Activated T-helper 1 cell treated with anti-CD3 and anti-CD28 coated beads, Interleukin-12 subunit alpha, Interleukin-12 subunit beta, Interleukin-2, Interleukin-4 antibody, amounts not matched to agents 30 ng/mL and 10 ng/mL and 1 ng/mL, durations not matched to agents 14 hours and 24 hours and 36 hours (primary cell): ENCODE results near the gene SPDYE8. TPM values are rescaled to one million over a fixed set of nuclear protein-coding genes. Genes with fewer than 3 reads are reported as not detected.
"Not testable (repeated sequence)": the region's sequence is repeated elsewhere in the genome, so short reads cannot be mapped to it uniquely, and the experiment has no call there.

Source experiments
- DNase-seq: peaks from one replicate; pipeline ENCODE4 v3.0.0; 2021; ENCODE audit warnings: low spot score
- H3K27ac Mint-ChIP-seq: one replicate; pipeline ENCODE4 v1.8.0; 2021; ENCODE audit warnings: mild to moderate bottlenecking, mixed read lengths
- H3K27me3 Mint-ChIP-seq: one replicate; pipeline ENCODE4 v1.8.0; 2022; ENCODE audit warnings: mild to moderate bottlenecking, moderate library complexity, mixed read lengths; ENCODE audit not compliant: insufficient read depth
- H3K36me3 Mint-ChIP-seq: one replicate; pipeline ENCODE4 v1.8.0; 2021; ENCODE audit warnings: low read depth, mixed read lengths
- H3K4me1 Mint-ChIP-seq: one replicate; pipeline ENCODE4 v1.8.0; 2021; ENCODE audit warnings: low read depth, mixed read lengths
- H3K4me3 Mint-ChIP-seq: one replicate; pipeline ENCODE4 v1.8.0; 2021; ENCODE audit warnings: mild to moderate bottlenecking, moderate library complexity, mixed read lengths
- H3K9me3 Mint-ChIP-seq: one replicate; pipeline ENCODE4 v1.8.0; 2021; ENCODE audit warnings: mixed read lengths
- intact Hi-C: fragments of 100-400 bp; cut with micrococcal nuclease; formaldehyde crosslinking; loops from one replicate; pipeline ENCODE4 v1.15.1; 2024
- total RNA-seq: library from RNA; stranded (reverse); gene quantifications from 2 replicates; pipeline ENCODE4 v1.2.3, GENCODE V29; 2022

Gene SPDYE8
- not detected in 2 replicates for total RNA-seq

- DNase-seq, H3K4me3 Mint-ChIP-seq, intact Hi-C loops, H3K4me1 Mint-ChIP-seq, H3K27me3 Mint-ChIP-seq, H3K36me3 Mint-ChIP-seq, H3K9me3 Mint-ChIP-seq, H3K27ac Mint-ChIP-seq: not testable (repeated sequence)
Observed at GRCh38 chr7:73029666-73030065, at the start of gene SPDYE8. Gene SPDYE8, minus strand, starts transcription at chr7:73029766. Its CDS starts 1,800 bp downstream, at chr7:73027966.

GRCh38 chr7:73057811-73058210 lies 28.2 kb upstream of the SPDYE8 start, which contains the start of gene SPDYE11:
Gene SPDYE11, minus strand, starts transcription at chr7:73057911. Its CDS starts 1,800 bp downstream, at chr7:73056111.
- H3K4me3 Mint-ChIP-seq, H3K9me3 Mint-ChIP-seq, H3K27me3 Mint-ChIP-seq, intact Hi-C loops, H3K4me1 Mint-ChIP-seq, H3K36me3 Mint-ChIP-seq, DNase-seq, H3K27ac Mint-ChIP-seq: not testable (repeated sequence)

- H3K4me1 Mint-ChIP-seq, intact Hi-C loops, H3K27me3 Mint-ChIP-seq, H3K36me3 Mint-ChIP-seq, H3K27ac Mint-ChIP-seq, H3K9me3 Mint-ChIP-seq, DNase-seq: not testable (repeated sequence)
- peak overlapping the region; percentile 26 for H3K4me3 Mint-ChIP-seq
Observed at GRCh38 chr7:73006491-73006890, 23.1 kb downstream of the SPDYE8 start.

- intact Hi-C loops, H3K9me3 Mint-ChIP-seq, H3K27me3 Mint-ChIP-seq, H3K36me3 Mint-ChIP-seq, H3K4me1 Mint-ChIP-seq: not testable (repeated sequence)
- peak; percentile 87 for DNase-seq
- Mint-ChIP-seq H3K27ac (peak overlapping the region; percentile 100), H3K4me3 (peak overlapping the region; percentile 96)
Observed at GRCh38 chr7:73005693-73006447, 23.7 kb downstream of the SPDYE8 start.

GRCh38 chr7:73005356-73005692 lies 24.2 kb downstream of the SPDYE8 start:
- H3K27ac Mint-ChIP-seq: peak overlapping the region; percentile 100
- H3K27me3 Mint-ChIP-seq, intact Hi-C loops, H3K36me3 Mint-ChIP-seq, H3K9me3 Mint-ChIP-seq, H3K4me1 Mint-ChIP-seq: not testable (repeated sequence)
- DNase-seq: peak; percentile 70
- peak overlapping the region; percentile 96 for H3K4me3 Mint-ChIP-seq

- H3K4me3 Mint-ChIP-seq, DNase-seq, H3K27me3 Mint-ChIP-seq, H3K9me3 Mint-ChIP-seq, H3K36me3 Mint-ChIP-seq, H3K27ac Mint-ChIP-seq, H3K4me1 Mint-ChIP-seq, intact Hi-C loops: not testable (repeated sequence)
Observed at GRCh38 chr7:72997887-72998468, 31.6 kb downstream of the SPDYE8 start.

- H3K4me3 Mint-ChIP-seq, H3K27me3 Mint-ChIP-seq, H3K4me1 Mint-ChIP-seq, intact Hi-C loops, H3K27ac Mint-ChIP-seq, DNase-seq, H3K36me3 Mint-ChIP-seq, H3K9me3 Mint-ChIP-seq: not testable (repeated sequence)
Observed at GRCh38 chr7:72997447-72997846, 32.1 kb downstream of the SPDYE8 start.

- intact Hi-C loops, H3K9me3 Mint-ChIP-seq, H3K27me3 Mint-ChIP-seq, DNase-seq, H3K4me3 Mint-ChIP-seq, H3K4me1 Mint-ChIP-seq, H3K36me3 Mint-ChIP-seq, H3K27ac Mint-ChIP-seq: not testable (repeated sequence)
Observed at GRCh38 chr7:72995484-72995883, 34.1 kb downstream of the SPDYE8 start.

GRCh38 chr7:72990146-72990913 lies 39.2 kb downstream of the SPDYE8 start:
- H3K4me1 Mint-ChIP-seq, H3K27me3 Mint-ChIP-seq, H3K36me3 Mint-ChIP-seq, DNase-seq, H3K27ac Mint-ChIP-seq, H3K9me3 Mint-ChIP-seq, intact Hi-C loops, H3K4me3 Mint-ChIP-seq: not testable (repeated sequence)

- DNase-seq, H3K27ac Mint-ChIP-seq, intact Hi-C loops, H3K4me3 Mint-ChIP-seq, H3K4me1 Mint-ChIP-seq, H3K36me3 Mint-ChIP-seq, H3K27me3 Mint-ChIP-seq, H3K9me3 Mint-ChIP-seq: not testable (repeated sequence)
Observed at GRCh38 chr7:72982084-72982483, 47.5 kb downstream of the SPDYE8 start.

GRCh38 chr7:72980382-72980781 lies 49.2 kb downstream of the SPDYE8 start:
- H3K4me1 Mint-ChIP-seq, intact Hi-C loops, H3K4me3 Mint-ChIP-seq, DNase-seq, H3K27me3 Mint-ChIP-seq, H3K36me3 Mint-ChIP-seq, H3K9me3 Mint-ChIP-seq, H3K27ac Mint-ChIP-seq: not testable (repeated sequence)

GRCh38 chr7:72976434-72976833 lies 53.1 kb downstream of the SPDYE8 start:
- H3K4me3 Mint-ChIP-seq, H3K9me3 Mint-ChIP-seq, DNase-seq, H3K36me3 Mint-ChIP-seq, H3K27me3 Mint-ChIP-seq, H3K4me1 Mint-ChIP-seq, H3K27ac Mint-ChIP-seq, intact Hi-C loops: not testable (repeated sequence)

- intact Hi-C loops, DNase-seq, H3K4me3 Mint-ChIP-seq, H3K27ac Mint-ChIP-seq, H3K36me3 Mint-ChIP-seq, H3K9me3 Mint-ChIP-seq, H3K27me3 Mint-ChIP-seq, H3K4me1 Mint-ChIP-seq: not testable (repeated sequence)
Observed at GRCh38 chr7:72975656-72976286, 53.8 kb downstream of the SPDYE8 start.
